Inflammatory macrophage treated with lipopolysaccharide for 4 hours (primary cell): ENCODE data around the gene ORC4.

Experiments used
- DNase-seq: peaks from one replicate; pipeline ENCODE4 v3.0.0-alpha.2; 2020

Gene ORC4

GRCh38 chr2:148020111-148021058 is at the start of gene ORC4:
Gene ORC4, minus strand, starts transcription at chr2:148020737. Its CDS starts 44,779 bp downstream, at chr2:147975958.
- DNase-seq: peak; percentile 100

DNA sequence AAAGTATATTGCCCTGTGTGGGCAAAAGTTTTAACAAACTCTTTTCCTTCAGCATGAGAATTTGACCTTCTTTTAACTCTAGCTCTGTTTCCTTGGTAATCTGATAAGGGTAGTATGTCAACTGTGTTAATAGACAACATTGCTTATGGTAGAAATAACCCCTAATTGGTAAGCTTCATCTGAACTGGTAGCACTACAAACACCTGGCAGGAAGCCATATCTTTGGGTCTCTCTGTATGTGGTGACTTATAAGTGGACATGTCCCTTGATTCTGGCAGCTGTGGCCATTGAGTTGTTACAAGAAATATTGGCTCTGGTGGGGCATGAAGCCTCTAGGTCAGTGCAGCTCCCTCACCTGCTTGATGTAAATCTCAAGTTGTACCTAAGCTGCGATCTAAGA is 47.3 kb upstream of the ORC4 start:
- no peak for DNase-seq

GRCh38 chr2:148065936-148066335 is 45.4 kb upstream of the ORC4 start:
- no peak for DNase-seq

- no peak for DNase-seq
Observed at GRCh38 chr2:148063633-148064032, 43.1 kb upstream of the ORC4 start.

DNA sequence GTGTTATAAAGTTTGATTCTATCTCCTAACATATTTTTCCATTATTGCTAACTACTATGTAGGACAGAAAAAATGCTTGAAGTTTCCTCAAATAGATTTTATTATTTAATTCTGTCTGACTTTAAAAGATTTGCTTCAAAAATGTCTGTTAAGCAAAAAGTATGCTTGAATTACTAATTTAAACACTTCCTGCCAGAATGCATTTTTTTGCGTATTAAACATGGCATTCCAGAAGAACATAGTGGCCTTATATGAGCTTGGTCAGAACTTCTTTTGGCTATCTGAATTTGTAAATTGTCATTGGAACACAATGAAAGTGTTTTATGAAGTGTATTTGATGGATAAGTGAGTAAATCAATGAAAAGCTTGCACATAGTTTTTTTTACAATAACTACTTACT is 38.1 kb upstream of the ORC4 start:
- no peak for DNase-seq

GRCh38 chr2:148052687-148053086 is 32.1 kb upstream of the ORC4 start:
- no peak for DNase-seq

DNA sequence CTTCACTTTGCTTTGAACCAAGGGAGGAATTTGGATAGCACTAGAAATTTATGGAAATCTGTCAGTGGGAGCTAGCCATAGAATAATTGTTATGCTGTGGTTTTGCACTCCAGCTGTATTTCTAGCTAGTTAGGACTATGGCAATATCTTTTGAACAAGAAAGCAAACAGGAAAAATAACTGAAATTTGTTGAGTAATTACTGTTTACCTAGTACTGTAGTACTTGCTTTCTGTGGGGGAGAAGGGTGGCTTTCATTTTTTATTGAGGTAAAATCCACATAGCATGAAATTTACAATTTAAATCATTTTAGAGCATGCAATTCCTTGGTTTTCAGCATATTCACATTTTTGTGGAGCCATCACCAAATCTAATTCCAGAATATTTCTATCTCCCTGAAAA is 28.7 kb upstream of the ORC4 start:
- no peak for DNase-seq

- no peak for DNase-seq
Observed at GRCh38 chr2:148048475-148049221, 28.1 kb upstream of the ORC4 start.

- no peak for DNase-seq
Observed at GRCh38 chr2:148046802-148047201, 26.3 kb upstream of the ORC4 start.

DNA sequence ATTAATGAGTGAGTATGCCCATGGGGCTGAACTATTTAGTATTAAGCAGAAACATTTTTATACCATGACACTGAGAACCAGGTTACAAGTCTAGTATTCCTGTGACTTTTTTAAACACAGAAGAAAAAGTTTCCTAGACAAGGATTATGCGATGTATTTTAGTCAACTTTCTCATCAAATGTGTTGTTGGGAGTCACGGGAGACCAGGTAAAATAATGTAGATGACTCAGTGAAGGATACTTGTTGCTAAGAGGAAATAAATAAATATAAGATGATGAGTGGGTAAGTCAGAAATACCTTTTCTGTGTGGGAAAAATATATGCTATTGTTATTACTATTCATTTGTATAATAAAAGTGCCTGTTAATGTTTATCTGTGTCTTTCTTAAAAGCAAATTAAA is 23.8 kb upstream of the ORC4 start:
- DNase-seq: no peak

DNA sequence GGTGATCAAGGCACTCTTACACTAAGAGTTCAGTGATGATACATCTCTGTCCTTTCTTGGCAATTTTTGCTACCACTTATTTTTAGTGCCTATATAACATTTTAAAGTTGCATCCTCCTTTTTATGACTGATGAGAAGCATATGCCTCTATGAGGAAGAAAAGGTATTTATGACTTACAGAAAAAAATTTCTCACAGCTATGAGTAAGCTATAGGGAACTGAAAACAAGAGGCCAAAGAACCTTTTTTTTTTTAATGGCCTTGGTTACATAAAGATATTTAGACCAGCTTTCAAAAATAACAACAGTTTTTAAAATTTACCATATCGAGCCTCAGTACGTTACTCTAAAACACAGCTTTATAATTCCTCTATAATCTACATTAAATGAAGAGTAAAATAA is 21.7 kb upstream of the ORC4 start:
- peak; percentile 56 for DNase-seq

DNA sequence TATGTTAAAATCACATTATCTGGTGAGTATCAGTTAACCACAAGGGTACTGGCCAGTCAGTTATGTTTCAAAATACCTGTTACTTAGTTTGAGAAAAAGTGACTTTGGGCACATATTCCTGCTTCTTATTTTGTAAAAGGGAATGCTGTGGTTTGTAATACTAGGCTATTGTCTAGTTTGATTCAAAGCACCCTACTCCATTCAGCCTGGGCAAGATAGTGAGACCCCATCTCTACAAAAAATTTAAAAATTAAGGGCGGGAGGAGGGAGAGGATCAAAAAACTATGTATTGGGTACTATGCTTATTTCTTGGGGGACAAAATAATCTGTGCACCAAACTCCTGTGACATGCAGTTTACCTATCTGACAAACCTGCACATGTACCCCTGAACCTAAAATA is 19.2 kb upstream of the ORC4 start:
- DNase-seq: no peak

GRCh38 chr2:148032215-148032614 is 11.7 kb upstream of the ORC4 start:
- DNase-seq: no peak

DNA sequence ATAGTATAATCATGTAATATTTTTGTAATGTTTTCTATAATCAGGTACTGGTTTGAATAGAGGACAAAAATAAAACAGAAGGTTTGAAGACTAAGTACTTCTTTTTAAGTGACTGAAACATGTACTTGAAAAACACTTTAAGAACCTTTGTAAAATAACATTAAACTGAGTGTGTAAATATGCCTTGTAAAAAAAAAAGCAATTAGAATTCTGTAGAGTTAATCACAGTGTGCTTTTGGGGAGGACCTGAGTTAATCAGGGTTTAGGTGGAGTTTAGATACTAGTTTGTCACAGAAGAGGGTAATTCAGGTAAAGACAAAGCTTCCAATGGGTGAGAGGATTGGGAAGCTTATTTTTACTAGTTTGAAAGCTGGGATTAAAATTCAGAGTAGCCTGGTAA is 10.6 kb upstream of the ORC4 start:
- DNase-seq: no peak

- no peak for DNase-seq
Observed at GRCh38 chr2:148028781-148029180, 8.2 kb upstream of the ORC4 start.

- no peak for DNase-seq
Observed at GRCh38 chr2:148027822-148028221, 7.3 kb upstream of the ORC4 start.

DNA sequence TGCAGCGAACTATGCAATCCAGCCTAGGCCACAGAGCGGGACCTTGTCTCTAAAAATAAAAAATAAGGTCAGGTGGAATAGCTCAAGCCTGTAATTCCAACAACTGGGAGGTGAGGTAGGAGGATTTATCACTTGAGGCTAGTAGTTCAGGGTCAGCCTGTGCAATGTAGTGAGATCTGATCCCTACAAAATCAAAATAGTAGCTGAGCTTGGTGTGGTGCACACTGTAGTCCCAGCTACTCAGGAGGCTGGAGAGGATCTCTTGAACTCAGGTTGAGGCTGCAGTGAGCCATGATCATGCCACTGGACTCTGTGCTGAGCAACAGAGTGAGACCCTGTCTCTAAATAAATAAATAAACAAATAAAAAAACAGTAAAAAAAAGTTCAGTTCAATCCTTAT is 6.0 kb upstream of the ORC4 start:
- no peak for DNase-seq

DNA sequence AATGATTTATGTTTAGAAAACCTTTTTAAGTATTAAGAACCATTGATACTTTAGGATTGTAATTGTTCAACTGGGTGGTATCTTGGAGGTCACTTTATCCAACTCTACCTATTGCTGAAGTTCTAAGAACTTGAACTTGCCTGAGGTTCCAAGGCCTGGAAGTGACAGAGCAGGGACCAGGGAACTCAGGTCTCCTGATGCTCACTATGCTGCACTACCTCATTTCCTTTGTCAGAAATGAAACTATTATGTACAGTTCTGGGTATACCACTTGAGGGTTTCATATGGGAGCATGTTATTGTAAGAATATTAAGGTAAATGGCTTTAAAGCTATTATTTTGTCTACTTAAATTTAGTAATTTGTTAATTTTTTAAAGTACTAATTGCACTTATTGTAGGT is 3.3 kb upstream of the ORC4 start:
- peak; percentile 42 for DNase-seq

GRCh38 chr2:148022882-148023281 is 2.3 kb upstream of the ORC4 start:
- no peak for DNase-seq

DNA sequence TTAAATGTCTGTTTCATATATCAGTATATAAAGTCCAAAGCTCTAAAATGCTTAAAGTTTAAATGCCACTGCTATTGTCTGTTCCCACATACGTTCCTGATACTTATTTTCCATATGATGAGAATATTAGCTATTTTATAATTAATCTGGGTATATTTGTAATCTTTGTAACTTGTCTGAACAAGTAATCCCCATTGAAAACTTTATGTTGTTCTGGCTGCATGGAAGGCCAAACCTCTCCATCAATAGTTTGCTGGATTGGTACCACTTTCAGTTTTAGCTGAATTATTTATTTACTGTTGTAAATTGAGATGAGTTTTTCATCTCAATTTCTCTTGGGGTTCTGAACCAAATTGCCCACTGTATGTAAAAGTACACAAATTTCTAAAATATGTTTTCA is 1.8 kb upstream of the ORC4 start:
- no peak for DNase-seq

DNA sequence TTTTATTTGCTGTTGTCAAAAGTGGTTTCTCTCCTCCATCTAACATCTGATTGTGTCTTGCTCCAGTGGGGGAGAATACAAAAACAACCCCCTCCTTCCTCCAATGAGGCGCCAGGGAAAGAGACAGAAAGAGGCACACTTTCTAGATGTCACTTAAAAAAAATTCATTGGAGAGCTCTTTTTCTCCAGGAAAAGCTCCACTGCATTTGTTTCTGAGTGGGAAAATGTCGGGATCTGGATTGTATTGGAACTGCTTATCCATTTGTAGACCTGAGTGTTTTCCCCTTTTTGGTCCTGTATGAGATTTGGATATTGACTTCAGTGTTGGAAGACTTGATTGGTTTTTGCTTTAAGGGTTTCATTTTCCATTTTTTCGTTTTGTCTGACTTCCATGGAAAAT is 1.3 kb upstream of the ORC4 start:
- DNase-seq: no peak

- peak; percentile 62 for DNase-seq
Observed at GRCh38 chr2:148021059-148021861, 723 bp upstream of the ORC4 start, which contains the start of gene MBD5. Gene MBD5, plus strand, starts transcription at chr2:148021091.

- no peak for DNase-seq
Observed at GRCh38 chr2:148014616-148015015, 5.9 kb downstream of the ORC4 start.
